ENCODE results near the gene MRGPRF.
"Not testable (repeated sequence)": the region's sequence is repeated elsewhere in the genome, so short reads cannot be mapped to it uniquely, and the experiment has no call there.

MRGPRF gene

GRCh38 chr11:69000391-69000790 is 12.7 kb downstream of the MRGPRF start:
- no peak overlapping the region for H3K4me3 ChIP-seq (ENCODE audit: control insufficient read depth, low read depth, low read length)
- DNase-seq (ENCODE audit: low read depth), result no peak
- TF ChIP-seq CTCF (conservative IDR thresholded peaks at IDR 0.05; ENCODE audit: control insufficient read depth, insufficient read depth, low read depth, low read length), result no peak

- H3K4me3 ChIP-seq (ENCODE audit: control insufficient read depth, low read depth, low read length), result not testable (repeated sequence)
These were observed 13.2 kb downstream of the MRGPRF start for GRCh38 chr11:68999748-69000355.

GRCh38 chr11:68999093-68999747 is 13.8 kb downstream of the MRGPRF start:
- H3K4me3 ChIP-seq (ENCODE audit: control insufficient read depth, low read depth, low read length), result no peak overlapping the region
- TF ChIP-seq CTCF (conservative IDR thresholded peaks at IDR 0.05; ENCODE audit: control insufficient read depth, insufficient read depth, low read depth, low read length), result no peak
- no peak for DNase-seq (ENCODE audit: low read depth)

More at GRCh38 chr11:68999748-69000355, 13.2 kb downstream of the MRGPRF start:
- not testable (repeated sequence) for DNase-seq (ENCODE audit: low read depth)

- no peak for DNase-seq (ENCODE audit: low read depth)
These were observed 14.6 kb downstream of the MRGPRF start for GRCh38 chr11:68998390-68998911.

GRCh38 chr11:68997995-68998348 is 15.1 kb downstream of the MRGPRF start:
- no peak for DNase-seq (ENCODE audit: low read depth)
- H3K4me3 ChIP-seq (ENCODE audit: control insufficient read depth, low read depth, low read length), result no peak overlapping the region
- TF ChIP-seq CTCF (conservative IDR thresholded peaks at IDR 0.05; ENCODE audit: control insufficient read depth, insufficient read depth, low read depth, low read length), result no peak

More at GRCh38 chr11:68998390-68998911, 14.6 kb downstream of the MRGPRF start:
- no peak overlapping the region for H3K4me3 ChIP-seq (ENCODE audit: control insufficient read depth, low read depth, low read length)
- no peak for TF ChIP-seq CTCF (conservative IDR thresholded peaks at IDR 0.05; ENCODE audit: control insufficient read depth, insufficient read depth, low read depth, low read length)

- TF ChIP-seq CTCF (conservative IDR thresholded peaks at IDR 0.05; ENCODE audit: control insufficient read depth, insufficient read depth, low read depth, low read length), result no peak
- DNase-seq (ENCODE audit: low read depth), result no peak
- H3K4me3 ChIP-seq (ENCODE audit: control insufficient read depth, low read depth, low read length), result no peak overlapping the region
These were observed 15.7 kb downstream of the MRGPRF start for GRCh38 chr11:68997124-68997994.
